ENCODE results near the gene TEP1.
"Not testable (repeated sequence)": the region's sequence is repeated elsewhere in the genome, so short reads cannot be mapped to it uniquely, and the experiment has no call there.

Gene TEP1

DNA sequence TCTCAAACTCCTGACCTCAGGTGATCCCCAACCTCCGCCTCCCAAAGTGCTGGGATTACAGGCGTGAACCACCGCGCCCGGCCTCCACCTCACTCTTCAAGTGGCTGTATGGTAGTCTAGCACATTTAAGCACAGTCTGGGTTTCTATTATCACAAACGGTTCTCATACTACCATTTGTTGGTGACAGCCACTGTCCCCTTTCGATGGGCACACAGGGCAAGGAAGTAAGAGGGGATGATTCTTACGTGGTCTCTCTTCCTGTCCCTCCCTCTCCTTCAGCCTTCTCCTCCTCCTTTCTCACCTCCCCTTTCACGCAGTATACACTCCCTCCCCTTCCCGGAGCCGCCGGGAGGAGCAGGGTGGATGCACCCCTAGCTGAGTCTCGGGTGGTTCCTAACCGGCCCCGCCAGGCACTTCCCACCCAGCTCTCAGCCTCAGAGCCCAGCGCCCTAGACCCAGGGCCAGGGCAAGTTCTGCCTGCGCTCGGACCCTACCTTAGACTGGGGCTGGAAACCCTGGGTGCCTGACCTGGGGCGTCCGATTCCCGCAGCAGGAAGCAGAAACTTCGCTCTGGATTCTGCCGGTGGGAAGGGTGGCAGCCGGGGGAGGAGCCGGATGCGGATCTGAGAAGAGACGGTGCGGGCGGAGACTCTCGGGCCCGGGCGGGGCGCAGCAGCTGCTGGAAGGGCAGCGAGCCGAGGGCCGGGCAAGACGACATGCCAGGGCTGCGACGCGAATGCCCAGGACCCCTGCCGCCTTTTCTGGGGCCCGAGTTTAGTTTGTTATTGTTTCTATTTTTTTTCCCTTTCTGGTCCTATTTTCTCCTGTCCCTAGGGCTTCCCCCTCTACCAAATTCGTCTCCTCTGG lies at the start of gene TEP1:
TEP1 (minus strand) TSS at position 626 of the 868 bp plus-strand sequence. CDS start 5,062 bp downstream, outside the sequence.
- peak; percentile 87 for DNase-seq

DNA sequence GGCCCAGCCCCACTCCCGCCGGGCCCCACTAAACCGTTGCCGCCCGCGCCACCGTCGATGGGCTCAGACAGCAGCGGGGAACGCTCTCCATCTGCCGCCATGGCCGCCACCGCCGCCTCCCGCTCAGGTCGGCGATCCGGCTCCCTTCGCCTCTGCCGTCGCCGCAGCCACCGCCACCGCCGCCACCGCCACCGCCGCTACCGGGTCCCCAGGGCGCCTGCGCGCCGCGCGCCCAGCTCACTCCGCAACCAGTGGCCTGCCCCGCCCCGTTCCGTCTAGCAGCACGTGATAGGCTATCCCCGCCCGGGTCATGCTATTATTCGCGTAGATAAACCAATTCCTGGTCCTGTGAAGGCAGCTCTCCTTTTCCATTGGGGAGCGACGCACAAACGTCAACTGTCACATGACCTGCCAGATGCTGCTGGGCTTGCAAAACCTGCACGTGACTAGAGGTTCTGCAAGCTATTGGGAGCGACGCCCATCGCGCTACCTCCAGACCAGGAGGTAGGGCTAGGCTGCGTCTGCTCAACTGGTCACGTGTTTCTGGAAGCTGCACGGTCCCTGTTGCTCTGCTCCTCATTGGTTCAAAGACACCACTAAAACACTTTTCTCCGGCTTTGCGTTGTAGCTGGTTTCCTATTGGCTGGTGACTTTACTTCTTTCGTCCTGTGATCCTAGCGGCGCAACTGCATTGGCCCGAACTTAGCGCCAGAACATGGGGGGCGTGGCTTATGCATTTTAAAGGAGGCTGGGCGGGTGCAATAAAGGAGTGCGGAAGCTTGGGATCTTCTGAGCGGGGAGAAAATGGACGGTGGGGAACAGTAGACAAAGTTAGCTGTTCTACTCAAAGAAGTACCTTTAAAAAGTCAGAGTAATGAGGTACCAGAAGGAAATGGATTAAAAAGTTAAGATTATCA lies 48.2 kb upstream of the TEP1 start, which contains the start of gene PIP4P1:
PIP4P1 (minus strand) TSS at position 210 of the 917 bp plus-strand sequence; CDS start at position 101, 109 bp downstream.
- peak; percentile 100 for DNase-seq

DNA sequence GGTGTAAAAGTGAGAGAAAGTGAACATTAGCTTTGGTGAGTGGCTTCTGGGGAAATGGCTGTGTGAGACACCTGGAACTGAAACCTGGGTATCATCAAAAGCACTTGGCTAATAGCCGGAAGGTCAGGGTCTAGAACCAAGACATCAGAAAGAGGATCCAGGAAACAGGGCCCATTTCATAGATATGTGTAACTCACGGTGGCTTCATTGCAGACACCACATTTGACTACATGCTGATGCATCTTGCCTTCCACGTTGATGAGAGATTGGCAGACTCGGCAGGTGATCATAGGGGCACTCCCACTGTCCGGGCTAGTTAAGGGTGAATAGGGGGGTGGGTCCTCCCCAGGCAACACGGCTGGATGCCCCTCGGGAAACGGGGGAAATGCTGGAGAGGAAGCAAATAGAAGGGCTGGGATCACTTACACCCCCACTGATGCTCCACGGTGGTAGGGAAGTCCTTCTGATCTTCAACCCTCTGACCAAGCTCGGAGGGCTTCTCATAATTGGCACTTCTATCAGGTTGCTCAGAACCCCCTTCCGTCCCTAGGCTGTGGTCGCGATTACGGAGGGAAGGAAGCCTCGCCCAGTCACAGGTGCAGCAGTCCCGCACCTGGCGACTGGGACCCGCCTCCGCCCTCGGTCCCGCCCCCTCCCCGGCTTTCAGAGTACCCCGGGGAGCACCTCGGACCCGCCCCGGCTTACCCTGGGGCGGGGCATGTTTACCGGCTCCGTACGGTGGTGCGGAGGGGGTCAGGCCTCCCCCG lies 47.3 kb upstream of the TEP1 start:
- DNase-seq: peak; percentile 72

DNA sequence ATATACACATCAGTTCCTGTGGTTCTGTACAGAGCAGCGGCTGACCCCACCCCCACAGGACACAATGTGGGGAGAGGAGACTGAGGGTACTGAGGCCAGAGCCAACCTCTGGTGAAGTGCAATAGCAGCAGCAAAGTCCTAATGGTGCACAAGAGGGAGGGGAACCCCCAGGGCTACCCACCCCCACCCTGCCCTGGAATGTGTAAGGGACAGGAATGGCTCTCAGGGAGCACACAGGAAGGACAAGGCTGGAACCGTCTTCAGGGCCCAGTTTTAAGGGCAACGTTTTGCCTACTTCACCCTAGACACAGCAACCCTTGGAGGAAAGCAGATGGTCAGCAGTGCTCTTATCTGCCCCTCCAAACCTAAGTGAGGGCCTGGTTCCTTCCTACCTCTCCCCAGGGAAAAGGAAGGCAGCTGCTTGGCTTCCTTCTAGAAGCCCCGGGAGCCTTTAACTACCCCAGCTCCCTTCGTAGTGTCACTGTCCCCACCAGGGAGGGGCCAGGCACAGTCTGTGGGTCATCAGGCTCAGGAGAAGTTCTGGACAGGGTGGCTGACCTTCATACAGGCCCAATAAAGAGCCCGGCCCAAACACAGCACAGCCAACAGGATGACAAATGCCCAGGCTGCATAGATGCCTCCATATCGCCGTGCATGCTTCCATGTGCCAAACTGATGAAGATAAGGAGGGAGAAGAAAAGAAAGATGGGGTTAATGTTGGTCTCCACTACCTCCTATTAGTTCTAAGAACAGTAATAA lies 44.9 kb upstream of the TEP1 start:
- no peak for DNase-seq

DNA sequence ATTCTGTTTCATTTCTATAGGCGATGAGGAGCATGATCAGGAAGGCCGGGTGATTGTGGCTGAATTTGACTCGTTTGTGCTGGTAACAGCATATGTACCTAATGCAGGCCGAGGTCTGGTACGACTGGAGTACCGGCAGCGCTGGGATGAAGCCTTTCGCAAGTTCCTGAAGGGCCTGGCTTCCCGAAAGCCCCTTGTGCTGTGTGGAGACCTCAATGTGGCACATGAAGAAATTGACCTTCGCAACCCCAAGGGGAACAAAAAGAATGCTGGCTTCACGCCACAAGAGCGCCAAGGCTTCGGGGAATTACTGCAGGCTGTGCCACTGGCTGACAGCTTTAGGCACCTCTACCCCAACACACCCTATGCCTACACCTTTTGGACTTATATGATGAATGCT lies 43.7 kb upstream of the TEP1 start:
- no peak for DNase-seq

DNA sequence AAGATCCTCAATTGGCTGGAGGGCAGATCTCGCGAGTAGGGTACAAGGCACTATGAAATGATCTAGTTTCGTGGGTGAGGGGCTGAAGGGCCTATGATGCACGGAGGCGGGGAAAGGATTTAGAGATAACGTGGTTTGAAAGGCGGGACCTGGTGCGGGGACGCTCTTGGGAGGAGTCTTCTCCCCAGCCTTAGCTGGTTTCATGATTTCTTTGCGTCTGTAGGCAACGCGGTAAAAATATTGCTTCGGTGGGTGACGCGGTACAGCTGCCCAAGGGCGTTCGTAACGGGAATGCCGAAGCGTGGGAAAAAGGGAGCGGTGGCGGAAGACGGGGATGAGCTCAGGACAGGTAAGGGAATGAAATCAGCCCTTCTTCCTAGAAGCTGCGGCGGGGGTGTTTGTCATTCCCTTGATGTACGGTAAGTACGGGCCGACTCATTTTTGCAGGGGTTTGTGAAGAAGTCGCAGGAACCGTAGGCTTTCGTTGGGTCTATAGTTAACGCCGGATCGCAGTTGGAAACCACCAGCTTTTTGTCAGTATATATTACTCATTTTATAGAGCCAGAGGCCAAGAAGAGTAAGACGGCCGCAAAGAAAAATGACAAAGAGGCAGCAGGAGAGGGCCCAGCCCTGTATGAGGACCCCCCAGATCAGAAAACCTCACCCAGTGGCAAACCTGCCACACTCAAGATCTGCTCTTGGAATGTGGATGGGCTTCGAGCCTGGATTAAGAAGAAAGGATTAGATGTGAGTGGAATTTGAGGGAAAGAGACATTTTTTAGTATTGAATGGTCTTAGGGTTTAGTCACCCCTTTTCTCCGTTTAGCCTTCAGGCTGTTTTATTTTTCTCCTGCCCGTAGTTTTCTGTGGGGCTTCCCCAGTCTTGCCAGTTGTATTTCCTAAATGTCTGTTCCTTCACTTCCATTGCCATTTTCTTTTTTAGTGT lies 42.3 kb upstream of the TEP1 start:
- peak; percentile 77 for DNase-seq

DNA sequence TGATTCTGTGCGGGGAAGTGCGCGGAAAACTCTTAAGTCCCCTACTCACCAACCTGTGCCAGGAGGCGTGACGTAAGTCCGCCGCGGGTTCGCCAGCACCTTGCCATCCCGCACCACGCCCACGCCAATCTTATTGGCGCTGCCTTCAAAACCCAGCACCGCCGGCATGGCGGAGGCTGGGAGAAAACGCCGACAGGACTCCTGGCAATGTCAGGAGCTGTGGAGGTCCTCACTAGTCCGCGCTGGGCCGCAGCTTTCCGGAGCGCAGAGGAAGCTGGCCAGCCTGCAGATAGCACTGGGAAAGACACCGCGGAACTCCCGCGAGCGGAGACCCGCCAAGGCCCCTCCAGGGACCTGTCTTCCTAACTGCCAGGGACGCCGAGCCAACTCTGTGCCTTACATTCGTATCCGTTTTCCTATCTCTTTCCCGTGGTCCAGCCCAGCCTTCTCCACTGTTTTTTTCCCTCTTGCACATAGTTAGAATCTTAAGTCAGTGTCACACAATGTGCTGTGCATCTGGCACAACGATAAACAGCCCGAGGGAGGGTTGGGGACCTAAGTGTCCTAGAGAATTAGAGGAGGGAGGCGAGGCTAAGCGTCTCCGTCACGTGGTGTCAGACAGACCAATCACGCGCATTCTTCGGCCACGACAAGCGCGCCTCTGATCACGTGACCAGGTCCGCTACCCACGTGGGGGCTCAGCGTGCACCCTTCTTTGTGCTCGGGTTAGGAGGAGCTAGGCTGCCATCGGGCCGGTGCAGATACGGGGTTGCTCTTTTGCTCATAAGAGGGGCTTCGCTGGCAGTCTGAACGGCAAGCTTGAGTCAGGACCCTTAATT lies 41.4 kb upstream of the TEP1 start, which contains the start of the genes APEX1 and OSGEP:
APEX1 (plus strand) TSS at position 711 of the 839 bp plus-strand sequence. CDS start 420 bp downstream, outside the sequence.
OSGEP (minus strand) TSS at position 297 of the 839 bp plus-strand sequence; CDS start at position 168, 129 bp downstream.
- peak; percentile 99 for DNase-seq

DNA sequence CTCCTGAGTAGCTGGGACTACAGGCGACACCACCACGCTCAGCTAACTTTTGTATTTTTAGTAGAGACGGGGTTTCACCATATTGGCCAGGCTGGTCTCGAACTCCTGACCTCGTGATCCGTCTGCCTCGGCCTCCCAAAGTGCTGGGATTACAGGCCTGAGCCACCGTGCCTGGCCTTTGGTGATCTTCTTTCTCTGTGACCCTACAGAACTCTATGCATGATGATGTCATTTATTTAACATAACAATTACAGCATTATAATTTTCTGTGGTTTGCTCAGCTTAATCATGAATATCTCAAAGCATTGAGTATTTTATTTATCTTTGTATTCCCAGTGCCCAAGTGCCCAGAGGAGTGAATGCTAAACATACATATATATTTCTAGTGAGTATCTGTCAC lies 39.5 kb upstream of the TEP1 start:
- not testable (repeated sequence) for DNase-seq

DNA sequence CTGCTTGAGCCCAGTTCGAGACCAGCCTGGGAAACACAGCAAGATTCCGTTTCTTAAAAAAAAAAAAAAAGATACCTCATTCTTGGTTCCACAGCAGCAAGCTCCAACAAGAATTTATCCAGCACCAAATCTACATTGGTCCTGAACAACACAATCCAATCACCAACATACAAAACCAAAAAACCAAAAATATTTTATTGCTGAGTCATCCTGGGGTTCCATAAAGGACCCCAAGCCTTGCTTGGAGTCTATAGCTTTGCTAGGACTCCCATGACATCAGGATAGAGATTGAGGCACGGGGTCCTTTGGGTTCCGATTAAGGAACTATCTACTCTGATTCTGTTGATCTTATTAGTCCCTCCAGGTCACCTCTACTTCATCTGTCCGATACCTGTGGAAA lies 33.6 kb upstream of the TEP1 start:
- no peak for DNase-seq

DNA sequence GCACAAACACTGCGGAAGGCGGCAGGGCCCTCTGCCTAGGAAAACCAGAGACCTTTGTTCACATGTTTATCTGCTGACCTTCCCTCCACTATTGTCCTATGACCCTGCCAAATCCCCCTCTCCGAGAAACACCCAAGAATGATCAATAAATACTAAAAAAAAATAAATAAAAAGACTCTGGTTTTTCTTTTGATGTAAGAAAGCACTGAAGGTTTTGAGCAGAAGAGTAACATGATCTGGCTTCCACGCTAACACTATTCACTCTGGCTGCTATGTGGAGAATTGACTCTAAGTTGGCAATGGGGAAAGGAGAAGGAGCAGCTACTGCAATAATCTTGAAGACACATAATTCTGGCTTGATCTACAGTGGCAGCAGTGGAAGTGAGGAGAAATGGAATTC lies 30.3 kb upstream of the TEP1 start:
- not testable (repeated sequence) for DNase-seq

DNA sequence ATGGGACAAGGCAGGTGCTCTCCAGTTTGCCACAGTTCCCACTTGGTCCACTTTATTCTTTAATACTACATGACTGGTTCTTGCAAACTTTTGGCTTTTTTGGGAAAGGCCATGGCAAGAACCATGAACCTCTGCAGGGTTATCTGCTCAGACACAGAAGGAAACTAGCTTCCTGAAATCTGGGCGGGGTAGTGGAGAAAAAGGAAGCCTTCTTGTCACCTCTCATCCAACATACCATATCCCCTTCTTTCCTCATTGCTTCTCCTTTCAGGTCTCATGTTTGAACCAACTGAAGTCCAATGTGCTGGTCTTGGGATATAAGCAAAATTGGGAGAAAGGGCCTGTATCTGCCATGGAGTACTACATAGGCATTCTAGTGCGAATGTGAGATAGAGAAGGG lies 28.2 kb upstream of the TEP1 start:
- DNase-seq: no peak

DNA sequence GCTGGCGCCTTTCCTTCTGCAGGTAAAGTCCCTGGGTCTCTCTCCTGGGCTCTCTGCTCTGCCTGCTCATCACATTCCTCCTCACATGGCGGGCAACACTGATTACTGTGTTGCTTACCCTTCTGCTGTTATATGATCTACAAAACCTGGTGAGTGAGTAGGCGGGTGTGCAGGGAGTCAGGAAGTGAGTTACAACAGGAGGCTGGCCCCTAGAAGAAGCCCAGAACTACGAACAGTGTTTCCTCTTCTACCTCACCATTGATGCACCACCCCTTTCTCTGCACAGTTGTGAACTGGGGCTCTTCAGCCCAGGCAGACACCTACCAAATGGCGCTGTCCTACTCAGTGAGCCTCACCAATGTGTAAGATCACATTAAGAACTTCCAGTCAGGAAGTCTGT lies 27.6 kb upstream of the TEP1 start:
- no peak for DNase-seq

DNA sequence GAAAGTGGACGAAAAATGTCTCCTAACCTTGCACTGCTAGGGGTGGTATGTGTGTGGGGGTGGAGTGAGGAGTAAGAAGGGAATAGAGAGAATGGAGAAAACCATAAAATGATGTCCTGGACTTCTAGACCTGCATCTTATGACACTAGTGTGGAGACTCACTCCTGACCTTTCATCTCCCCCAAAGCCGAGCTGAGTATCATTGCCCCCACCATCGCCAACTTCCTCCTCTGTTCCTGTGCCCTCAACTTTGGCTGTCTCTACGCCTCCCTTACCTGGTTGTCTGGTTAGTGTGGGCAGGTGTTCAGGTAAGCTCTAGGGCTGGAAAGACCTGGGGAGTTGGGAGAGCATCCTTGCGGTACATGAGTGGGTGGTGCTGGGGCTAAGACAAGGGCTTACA lies 27.2 kb upstream of the TEP1 start:
- DNase-seq: no peak

DNA sequence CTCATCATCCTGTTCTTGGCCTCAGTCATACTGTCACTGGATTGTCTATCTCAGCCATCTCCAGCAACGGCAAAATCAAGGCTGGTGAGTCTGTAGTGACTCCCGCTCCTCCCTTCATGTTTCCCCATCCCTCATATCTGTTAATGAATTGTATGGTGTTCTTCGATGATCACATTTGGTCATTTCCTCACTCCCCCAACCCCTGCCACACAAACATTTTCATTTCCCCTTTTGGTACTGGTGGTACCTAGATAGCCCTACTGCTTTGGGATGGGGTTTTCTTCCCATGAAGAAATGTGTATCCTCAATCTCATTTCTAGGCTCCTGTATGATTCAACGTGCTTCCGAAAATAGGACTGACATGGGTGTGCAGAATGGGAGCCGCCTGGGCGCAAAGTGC lies 25.4 kb upstream of the TEP1 start:
- DNase-seq: no peak

DNA sequence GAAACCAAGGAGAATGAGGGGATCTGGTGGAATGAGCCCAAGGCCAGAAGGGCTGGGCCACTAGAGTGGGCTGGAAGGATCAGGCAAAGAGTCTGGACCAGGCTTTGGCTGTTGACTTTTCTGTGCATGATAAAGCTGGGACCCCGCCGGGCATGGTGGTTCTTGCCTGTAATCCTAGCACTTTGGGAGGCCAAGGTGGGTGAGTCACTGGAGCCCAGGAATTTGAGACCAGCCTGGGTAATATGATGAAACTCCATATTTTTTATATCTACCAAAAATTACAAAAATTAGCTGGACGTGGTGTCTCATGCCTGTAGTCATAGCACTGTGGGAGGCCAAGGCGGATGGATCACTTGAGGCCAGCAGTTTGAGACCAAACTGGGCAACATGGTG lies 23.1 kb upstream of the TEP1 start:
- no peak for DNase-seq

DNA sequence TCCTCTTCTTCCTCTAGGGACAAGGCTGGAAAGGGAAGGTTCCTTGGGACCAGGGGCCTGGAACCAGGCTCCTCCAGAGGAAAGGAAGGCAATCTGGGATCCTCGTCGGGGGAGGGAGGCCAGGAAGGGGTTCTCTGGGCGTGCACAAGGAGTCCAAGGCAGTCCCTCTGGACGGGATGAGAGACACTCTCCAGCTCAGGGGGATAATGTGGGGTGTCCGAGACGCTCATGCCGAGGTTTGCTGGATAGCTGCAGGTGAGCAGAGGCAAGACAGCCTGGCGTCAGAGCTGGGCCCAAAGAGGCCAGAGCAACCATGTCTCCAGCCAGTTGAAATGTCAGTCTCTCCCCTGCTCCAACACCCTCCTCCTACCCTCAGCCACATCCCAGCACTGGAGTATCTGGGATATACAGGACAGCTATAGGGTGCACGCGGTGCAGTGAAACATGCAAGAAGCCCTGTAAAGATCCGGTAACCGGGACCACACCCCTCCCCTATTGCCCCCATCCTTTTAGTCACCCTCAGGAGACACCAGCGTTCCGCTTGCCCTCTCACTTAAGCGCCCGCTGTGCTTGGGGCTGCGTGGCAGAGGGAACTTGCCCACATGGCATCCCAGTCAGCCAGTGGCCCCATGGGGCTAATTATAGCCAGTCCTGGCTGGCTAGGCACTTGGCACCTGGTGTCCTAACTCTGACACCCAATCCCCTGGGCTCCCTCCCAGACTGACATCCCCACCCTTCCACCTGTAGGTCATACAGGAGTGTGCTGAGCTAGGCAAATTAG lies 22.5 kb upstream of the TEP1 start, which contains the start of gene KLHL33:
KLHL33 (minus strand) TSS at position 585 of the 781 bp plus-strand sequence; CDS start at position 230, 355 bp downstream.
- DNase-seq: no peak

DNA sequence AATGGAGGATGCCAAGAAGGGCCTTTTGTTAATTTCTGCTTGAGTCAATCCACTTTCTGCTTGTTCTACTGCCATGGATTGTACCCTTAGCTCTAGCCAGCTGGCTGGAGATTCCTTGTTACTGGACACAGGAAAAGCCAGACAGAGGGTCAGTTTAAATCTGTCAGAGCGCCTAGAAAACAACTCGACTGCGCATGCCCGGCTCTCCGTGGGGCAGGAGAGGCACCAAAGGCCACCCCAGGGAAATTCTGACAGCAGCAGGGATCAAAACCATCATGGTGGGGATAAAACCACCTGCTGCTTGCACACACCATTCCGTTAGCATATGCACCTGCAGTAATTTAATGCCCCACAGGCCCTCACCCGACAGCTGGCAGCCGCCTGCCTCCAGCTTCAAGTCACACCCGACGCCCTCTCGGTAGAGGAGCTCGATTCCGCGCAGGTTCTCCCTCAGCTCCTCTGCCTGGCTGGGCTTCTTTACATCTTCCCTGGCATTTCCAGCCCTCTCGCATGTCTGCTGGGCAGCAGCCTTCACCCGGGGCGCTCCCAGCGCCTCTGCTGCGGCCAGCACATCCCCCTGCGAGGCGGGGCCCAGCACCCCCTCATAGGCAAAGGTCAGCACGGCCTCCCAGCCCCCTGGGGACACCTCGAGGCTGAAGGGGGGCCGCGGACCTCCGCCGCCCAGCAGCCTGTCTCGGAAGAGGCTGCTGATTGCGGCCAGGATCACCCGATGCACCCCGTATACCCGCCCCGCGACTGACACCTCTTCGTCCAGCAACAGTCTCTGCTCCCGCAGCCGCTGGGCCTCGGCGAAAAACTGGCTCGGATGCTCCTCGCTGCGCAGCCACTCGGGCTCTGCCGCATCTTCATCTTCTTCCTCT lies 21.6 kb upstream of the TEP1 start:
- DNase-seq: no peak
